Fibroblast of gingiva (primary cell): ENCODE measurements around the gene NOX4.
"Not testable (repeated sequence)": the region's sequence is repeated elsewhere in the genome, so short reads cannot be mapped to it uniquely, and the experiment has no call there.

Experiments
- DNase-seq: peaks from one replicate; pipeline ENCODE4 v3.0.0-alpha.2; 2011; ENCODE audit warnings: low read depth

The NOX4 gene

DNA sequence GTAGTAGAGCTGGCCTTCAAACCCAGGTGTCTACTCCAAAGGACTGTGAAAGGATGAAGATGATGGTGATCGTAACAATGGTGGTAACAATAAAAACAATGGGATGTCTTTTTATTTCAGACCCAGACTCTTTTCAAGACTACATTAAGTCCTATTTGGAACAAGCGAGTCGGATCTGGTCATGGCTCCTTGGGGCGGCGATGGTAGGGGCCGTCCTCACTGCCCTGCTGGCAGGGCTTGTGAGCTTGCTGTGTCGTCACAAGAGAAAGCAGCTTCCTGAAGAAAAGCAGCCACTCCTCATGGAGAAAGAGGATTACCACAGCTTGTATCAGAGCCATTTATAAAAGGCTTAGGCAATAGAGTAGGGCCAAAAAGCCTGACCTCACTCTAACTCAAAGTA, 196.2 kb downstream of the NOX4 start:
- not testable (repeated sequence) for DNase-seq

GRCh38 chr11:89293965-89294679, 197.1 kb downstream of the NOX4 start:
- peak; percentile 5 for DNase-seq

GRCh38 chr11:89288004-89288403, 203.2 kb downstream of the NOX4 start:
- not testable (repeated sequence) for DNase-seq

DNA sequence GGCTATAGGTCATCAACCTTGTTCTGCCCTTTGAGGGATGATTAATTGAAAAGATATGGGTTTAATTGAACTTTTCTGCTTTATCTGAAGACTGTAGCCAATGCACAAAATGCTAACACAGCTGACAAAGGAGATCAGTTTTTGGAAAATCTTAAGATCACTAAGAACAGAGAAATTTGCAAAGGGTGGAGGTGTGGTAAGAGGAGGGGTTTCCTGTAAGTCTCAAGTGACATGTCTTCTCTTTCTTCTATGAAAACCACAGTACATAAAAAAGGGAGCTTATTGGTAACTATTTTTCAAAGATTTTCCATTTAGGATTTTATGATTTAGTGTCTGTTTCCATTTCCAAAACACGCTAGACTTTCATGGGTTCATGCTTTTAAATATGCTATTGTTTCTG, 204.6 kb downstream of the NOX4 start:
- DNase-seq = not testable (repeated sequence)

DNA sequence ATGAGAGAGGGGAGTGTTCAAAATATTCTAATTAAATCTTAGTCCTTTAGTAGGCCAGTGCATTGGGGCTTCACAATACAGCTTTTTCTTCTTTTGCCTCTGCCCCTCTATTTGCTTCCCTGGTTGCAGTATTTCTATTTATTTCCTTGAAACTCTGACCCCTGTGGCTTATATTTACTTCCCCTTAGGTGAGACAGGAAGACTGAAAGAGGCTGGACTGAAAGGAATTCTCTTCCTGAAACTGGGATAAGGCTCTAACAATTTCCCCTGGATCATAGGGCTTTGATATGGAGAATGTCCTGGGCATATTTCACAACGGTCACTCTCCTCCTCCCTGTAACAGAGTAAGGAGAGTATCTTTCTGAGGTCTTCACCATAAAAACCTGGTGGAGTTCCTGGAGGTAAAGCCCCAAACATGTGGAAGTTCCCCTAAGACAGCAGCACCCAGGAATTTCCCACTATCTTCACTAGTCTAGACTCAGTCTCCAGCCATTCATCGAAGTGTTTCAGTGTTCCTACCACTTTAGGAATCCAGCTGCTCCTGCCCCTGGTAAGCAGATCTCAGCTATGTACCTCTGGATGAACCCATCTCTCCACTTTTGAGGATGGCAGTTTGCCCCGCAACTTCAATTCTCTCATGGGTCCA, 210.0 kb downstream of the NOX4 start:
- not testable (repeated sequence) for DNase-seq

GRCh38 chr11:89279176-89279575, 212.0 kb downstream of the NOX4 start:
- no peak for DNase-seq

DNA sequence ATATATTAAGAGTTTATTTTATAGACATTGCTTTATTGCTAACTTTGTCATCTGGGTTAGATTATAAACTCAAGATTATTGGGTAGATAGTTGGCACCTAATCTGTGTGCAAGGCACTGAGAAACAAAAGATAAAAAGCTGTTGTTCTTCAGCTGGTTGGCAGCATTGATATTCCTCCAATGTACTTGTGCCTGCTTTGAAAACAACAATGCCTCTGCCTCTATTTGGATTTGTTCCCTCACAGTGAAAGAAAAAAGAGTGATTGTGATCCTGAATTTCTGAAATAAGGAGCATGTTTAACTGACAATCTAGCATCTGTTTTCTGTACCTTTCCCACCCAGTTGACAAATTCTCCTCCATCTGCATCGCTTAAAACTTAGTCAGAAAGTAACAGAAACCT, 215.2 kb downstream of the NOX4 start:
- DNase-seq = no peak
